Fibroblast of the conjunctiva (primary cell): ENCODE results near the gene TEDC2.

Source experiments
- DNase-seq: peaks from one replicate; pipeline ENCODE4 v3.0.0-alpha.2; 2010; ENCODE audit warnings: low read depth

Gene TEDC2

DNA sequence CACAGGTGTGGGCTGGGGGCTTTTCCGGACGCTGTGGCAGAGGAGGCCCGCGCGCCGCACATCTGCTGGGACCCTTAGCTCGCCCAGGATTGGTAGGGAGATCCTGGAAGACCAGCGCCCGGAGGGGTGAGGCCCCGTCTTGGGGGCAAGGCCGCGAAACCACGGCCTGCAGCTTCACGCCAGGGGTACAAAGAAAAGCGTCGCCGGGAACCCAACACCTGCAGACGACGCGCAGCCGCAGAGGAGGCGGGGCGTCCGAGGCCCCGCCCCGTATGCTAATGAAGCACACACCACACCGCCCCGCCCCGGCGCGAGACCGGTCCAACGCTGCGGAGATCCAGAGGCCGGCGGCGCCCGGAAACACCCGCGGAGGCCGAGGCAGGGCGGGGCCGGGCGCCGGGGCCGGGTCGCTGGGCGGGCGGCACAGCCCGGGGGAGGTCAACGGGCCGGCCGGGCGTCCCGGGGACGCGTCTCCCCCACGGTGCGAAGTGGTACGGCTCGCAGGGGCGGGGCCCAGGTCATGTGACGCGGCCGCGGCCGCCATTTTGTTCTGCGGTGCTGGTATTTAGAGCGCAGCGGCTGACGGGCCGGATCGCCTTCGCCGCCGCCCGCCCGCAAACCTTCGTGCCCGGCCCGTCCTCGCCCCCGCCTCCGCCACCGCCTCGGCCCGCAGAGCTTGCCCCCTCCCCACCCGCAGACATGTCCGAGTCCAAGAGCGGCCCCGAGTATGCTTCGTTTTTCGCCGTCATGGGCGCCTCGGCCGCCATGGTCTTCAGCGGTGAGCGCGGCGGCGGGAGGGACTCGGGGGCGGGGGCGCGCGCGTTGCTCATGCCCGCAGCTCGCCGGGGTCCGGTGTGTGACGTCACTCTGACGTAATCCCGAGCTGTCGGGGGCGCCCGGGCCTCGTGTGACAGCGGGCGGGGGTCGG, 53.8 kb downstream of the TEDC2 start, which contains the start of gene ATP6V0C:
Gene ATP6V0C (plus strand): TSS at position 548 of the 928 bp plus-strand sequence. CDS start 152 bp downstream, at position 700.
- DNase-seq: peak; percentile 60
